ENCODE data around the gene NONO. TPM values are rescaled to one million over a fixed set of nuclear protein-coding genes. Genes with fewer than 3 reads are reported as not detected.

The NONO gene
- 527 TPM for total RNA-seq (2021; ENCODE audit: unreplicated experiment)
- 736 TPM for polyA plus RNA-seq (2012; ENCODE audit: insufficient read length)
- percentile 98 among the genes with signal in this experiment for Bru-seq, nascent RNA
- BruChase-seq, experiment 1, labeled RNA remaining after a 2-hour chase, result percentile 99 among the genes with signal in this experiment
- percentile 99 among the genes with signal in this experiment for BruChase-seq, experiment 2, labeled RNA remaining after a 6-hour chase
- long read RNA-seq, transcript NONO-201 (12 exons, 2,713 nt), result major isoform, 416 of 640 reads
- long read RNA-seq, transcript NONO-202 (11 exons, 2,606 nt), result minor isoform, 86 of 640 reads
- long read RNA-seq, transcript NONO-203 (13 exons, 1,921 nt), result minor isoform, 15 of 640 reads
- long read RNA-seq, partial matches to known transcripts, result 30 of 640 reads
- long read RNA-seq, other reads (novel, unspliced or antisense), result 89 of 640 reads

- in situ Hi-C loops (cut with HindIII; ENCODE audit: low pct_unique_long_range_greater_than_20kb, low sequenced_read_pairs) (no loop called here), intact Hi-C loops (cut with micrococcal nuclease; ENCODE audit: unreplicated experiment) (no loop called here)
- Histone ChIP-seq H3K36me3 (ENCODE audit: control insufficient read depth, insufficient read depth, low read length) (peaks cover 20% of the 10 kb centered on the region; the same call in 1 of the 2 replicates), H3K4me3 (ENCODE audit: low read depth in 2 of 2, low read length in 2 of 2) (peak within 1 kb of the TSS; percentile 89 to 91), H3K27ac (ENCODE audit: low read length) (peak within 1 kb of the TSS; percentile 95), H3K9me3 (ENCODE audit: control insufficient read depth, insufficient read depth, low read depth, low read length) (no peaks in the 10 kb centered on the region), H3K27me3 (ENCODE audit: control insufficient read depth, insufficient read depth, low read length) (no peaks in the 10 kb centered on the region), H3K4me1 (ENCODE audit: control insufficient read depth, insufficient read depth, low read length) (peaks cover 12% of the 10 kb centered on the region)
- TSS peak; percentile 85 for BruUV-seq (replicated peaks)
- TF ChIP-seq TCF7L2 (IDR thresholded peaks at IDR 0.05; ENCODE audit: low read depth, low read length), result no peak
- TF ChIP-seq POLR2AphosphoS5 (IDR thresholded peaks at IDR 0.05; ENCODE audit: low read depth, low read length), result peak; percentile 85
- DNase-seq (ENCODE audit: low read depth, low spot score) (peak; percentile 93), ATAC-seq (peak; percentile 95)
- CTCF ChIA-PET, result interaction anchor here (0.6 kb wide), 2 partner anchors 37 to 68 kb away, joined by 6 to 10 read pairs; no protein-coding TSS in a partner anchor
- POLR2A ChIA-PET, result interaction anchor here (0.6 to 1.6 kb wide), 9 partner anchors 24 to 527 kb away, joined by 3 to 11 read pairs (median 5); partner anchors contain the start of gene TAF1
Observed at GRCh38 chrX:71283403-71284143, at the start of gene NONO. NONO (plus strand) TSS chrX:71283635; CDS start chrX:71290638, 7,003 bp downstream.

DNA sequence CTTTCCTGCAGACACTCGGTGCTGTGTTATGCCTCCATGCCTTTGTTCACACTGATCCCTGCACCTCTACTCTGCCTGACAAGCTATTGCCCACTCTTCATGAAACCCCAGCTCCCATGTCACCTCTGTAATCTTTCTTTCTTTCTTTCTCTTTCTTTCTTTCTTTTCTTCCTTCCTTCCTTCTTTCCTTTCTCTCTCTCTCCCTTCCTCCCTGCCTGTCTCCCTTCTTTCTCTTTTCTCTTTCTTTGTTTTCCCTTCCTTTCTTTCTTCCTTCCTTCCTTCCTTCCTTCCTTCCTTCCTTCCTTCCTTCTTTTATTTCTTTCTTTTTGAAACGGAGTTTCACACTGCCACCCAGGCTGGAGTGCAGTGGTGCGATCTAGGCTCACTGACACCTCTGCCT is 48.0 kb upstream of the NONO start:
- in situ Hi-C loops (cut with HindIII; ENCODE audit: low pct_unique_long_range_greater_than_20kb, low sequenced_read_pairs) (no loop called here), intact Hi-C loops (cut with micrococcal nuclease; ENCODE audit: unreplicated experiment) (no loop called here)
- Histone ChIP-seq H3K4me3 (ENCODE audit: low read depth in 2 of 2, low read length in 2 of 2) (no peak overlapping the region), H3K9me3 (ENCODE audit: control insufficient read depth, insufficient read depth, low read depth, low read length) (no peaks in the 10 kb centered on the region), H3K4me1 (ENCODE audit: control insufficient read depth, insufficient read depth, low read length) (no peaks in the 10 kb centered on the region), H3K36me3 (ENCODE audit: control insufficient read depth, insufficient read depth, low read length) (no peaks in the 10 kb centered on the region), H3K27ac (ENCODE audit: low read length) (no peak overlapping the region), H3K27me3 (ENCODE audit: control insufficient read depth, insufficient read depth, low read length) (no peaks in the 10 kb centered on the region)
- no TSS peak for BruUV-seq (replicated peaks)
- TF ChIP-seq POLR2AphosphoS5 (IDR thresholded peaks at IDR 0.05; ENCODE audit: low read depth, low read length) (no peak), TCF7L2 (IDR thresholded peaks at IDR 0.05; ENCODE audit: low read depth, low read length) (no peak), CTCF (IDR thresholded peaks at IDR 0.05) (no peak), SIN3A (IDR thresholded peaks at IDR 0.05; ENCODE audit: borderline replicate concordance, insufficient read depth, low read depth, low read length) (no peak), REST (IDR thresholded peaks at IDR 0.05; ENCODE audit: insufficient read depth in 1 of 2, low read depth in 2 of 2, low read length in 1 of 2) (no peak)
- CTCF ChIA-PET, result no interaction called here
- ATAC-seq (no peak), DNase-seq (ENCODE audit: low read depth, low spot score) (no peak)
- POLR2A ChIA-PET, result no interaction called here
